Stimulated activated CD4-positive, alpha-beta T cell treated with anti-CD3 and anti-CD28 coated beads, TNF-alpha, amount 100 ng/mL, for 4 hours (primary cell): Measurements from ENCODE around the gene CNGA1.
"Not testable (repeated sequence)": the region's sequence is repeated elsewhere in the genome, so short reads cannot be mapped to it uniquely, and the experiment has no call there.

ENCODE experiments used
- DNase-seq, 3 experiments: peaks; one replicate each; pipeline ENCODE4 v3.0.0-alpha.2; 2020; ENCODE audit warnings: low read depth in 3 of 3

Gene CNGA1

DNA sequence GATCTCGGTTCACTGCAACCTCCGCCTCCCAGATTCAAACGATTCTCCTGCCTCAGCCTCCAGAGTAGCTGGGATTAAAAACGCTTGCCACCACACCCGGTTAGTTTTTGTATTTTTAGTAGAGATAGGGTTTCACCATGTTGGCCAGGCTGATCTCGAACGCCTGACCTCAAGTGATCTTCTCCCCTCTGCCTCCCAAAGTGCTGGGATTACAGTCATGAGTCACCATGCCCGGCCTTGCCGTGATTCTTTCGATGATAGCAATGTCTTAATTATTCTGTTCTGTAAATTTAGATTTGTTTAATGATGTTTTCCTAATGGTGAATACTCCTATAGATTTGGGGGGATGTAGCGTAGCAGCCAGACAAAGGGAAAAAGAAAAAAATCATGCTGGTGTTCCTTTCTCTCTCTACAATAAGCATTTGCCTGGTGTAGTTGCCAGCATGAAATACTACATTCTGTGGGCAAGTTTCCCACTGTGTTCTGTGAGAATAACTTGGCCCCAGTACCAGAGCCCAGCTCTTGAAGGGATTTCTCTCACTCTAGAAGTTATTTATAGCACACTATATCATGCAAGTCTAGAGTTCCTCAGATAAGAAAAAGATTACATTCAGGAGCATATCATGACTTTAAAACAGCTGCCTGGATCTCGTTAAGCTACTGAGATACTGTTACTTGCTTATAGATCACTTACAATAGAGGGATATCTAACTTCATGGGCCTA lies 15.5 kb upstream of the CNGA1 start:
- DNase-seq, result no peak

DNA sequence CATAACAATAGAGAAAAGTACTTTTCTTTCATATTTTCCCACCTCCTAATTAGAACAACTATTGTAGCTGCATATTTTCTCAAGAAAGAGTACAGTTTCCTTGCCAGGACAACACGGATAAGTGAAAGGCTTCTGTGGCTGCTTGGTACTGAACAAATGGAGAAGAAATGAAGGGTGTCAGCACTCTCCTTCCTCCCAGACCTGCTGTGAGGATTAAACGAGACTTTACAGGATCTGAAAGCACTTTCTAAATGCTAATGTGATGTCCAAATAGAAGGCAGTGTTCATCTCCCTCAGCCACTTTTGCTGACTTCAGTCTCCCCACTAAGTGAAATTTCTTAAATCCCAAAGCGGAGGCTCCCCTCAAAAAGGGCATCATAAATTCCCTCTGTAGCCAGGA lies 14.0 kb upstream of the CNGA1 start:
- no peak for DNase-seq

DNA sequence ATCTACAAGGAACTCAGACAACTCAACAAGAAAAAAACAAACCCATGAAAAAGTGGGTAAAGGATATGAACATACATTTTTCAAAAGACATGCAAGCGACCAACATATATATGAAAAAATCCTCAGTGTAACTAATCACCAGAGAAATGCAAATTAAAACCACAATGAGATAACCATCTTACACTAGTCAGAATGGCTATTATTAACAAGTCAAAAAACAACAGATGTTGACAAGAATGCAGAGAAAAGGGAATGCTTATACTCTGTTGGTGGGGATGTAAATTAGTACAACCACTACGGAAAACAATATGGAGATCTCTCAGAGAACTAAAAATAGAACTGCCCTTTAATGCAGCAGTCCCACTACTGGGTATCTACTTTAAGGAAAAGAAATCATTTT lies 12.2 kb upstream of the CNGA1 start:
- DNase-seq, result no peak

DNA sequence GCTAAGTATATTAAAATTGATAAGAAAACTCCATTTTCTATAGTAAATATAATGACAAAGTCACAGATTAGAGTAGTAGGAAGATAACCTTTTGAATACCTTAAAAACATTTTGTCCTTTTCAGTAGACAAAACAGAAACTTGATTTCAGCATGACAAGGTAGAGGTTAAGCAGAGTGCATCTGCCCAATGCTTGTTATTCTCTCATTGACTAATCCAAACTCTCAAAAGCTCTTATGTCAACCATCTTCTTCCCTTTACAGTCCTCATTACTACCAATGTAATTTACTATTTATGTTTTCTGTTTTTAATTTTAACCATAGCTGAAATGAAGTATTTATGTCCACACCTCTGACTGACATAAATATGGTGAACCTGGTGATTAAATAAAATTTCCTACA lies 11.2 kb upstream of the CNGA1 start:
- DNase-seq, result no peak

DNA sequence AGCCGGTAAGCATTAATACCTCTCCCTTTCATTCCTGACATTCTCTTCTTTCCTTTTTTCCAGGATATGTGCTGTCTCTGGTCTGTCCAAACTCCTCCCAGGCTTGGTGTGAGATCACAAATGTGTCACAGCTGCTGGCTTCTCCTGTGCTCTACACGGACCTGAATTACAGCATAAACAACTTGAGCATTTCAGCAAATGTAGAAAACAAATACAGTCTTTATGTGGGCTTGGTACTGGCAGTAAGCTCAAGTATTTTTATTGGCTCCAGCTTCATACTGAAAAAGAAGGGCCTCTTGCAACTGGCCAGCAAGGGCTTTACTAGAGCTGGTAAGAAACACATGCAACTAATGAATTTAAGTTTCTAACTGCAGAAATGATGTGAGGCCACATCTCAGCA lies 8.5 kb upstream of the CNGA1 start:
- DNase-seq, result no peak

DNA sequence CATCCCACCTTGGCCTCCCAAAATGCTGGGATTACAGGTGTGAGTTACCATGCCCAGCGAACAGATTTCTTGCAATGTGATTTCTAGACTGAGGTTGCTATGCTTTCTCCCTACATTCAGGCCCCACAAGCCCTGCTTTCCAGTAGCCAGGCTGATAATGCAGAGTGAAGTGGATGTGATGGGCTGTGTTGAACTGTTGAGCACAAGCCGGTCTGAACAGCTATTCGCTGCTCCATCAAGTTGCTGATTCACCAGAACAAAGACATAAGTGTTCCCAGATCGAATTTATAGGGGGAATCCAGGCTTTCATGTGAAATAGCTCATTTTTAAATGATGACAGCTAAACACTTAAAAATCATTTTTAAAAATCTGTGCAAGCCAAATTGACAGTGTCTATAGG lies 8.0 kb upstream of the CNGA1 start:
- no peak for DNase-seq

DNA sequence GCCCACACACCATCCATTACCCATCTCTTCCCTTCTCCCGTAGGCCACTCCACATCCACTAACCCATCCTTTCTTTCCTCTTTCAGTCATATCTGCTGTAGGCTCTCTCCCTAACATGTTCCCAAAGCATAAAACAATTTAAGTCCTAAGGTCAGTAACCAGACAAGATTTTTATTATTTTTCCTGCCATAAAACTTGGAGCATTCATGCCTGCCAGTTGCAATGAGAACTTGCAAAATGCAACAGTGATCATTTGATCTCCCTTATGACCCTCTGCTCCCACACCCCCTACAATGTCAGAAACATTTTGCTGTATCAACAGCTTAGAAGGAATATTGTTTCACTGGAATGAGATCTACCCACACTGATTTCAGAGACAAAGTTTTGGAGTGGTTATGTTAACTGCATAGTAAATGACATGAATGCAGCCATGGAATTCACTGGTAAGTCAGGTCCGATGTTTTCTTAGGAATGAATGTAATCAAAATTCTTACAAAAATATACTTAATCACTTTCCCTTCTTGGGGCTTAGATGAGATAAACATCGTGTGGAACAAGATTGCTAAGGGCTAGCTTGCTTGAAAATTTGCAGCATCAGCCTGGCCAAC lies 5.8 kb upstream of the CNGA1 start:
- DNase-seq, result no peak

DNA sequence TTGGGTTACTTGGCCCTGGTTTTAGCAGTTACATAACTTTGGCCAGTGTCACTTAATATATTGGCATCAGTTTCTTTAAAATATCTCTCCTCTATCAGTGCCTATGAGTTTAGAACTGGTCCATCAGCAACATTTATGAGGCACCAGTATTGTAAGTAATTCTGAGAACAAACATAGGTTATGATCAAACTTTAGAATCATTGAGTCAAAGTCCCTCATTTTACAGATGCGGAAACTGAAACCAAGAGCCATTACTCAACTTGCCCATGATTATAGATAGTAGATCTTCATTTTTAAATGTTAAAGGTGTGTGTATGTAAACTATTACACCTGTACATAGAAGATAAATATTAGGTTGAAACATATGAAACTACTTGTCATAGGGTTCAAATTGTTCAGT lies 4.6 kb upstream of the CNGA1 start:
- DNase-seq, result no peak

DNA sequence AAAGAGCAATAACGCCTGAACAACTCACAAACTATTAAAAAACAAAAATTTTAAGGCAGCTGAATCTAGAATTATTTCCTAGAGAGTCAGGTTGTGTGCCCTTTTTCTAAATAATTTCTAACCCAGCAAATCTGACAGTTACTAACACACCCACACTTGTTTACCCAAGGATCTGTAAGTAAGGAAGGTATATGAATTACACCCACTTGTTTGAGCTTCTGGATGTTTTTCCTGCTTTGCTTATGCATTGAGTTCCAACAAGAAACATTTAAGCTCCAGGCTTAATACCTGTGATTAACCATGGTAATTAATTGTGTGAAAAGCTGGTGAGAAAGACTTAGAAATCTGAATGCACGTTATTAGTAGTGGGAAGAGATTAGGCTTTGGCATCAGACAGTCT lies 1.6 kb upstream of the CNGA1 start:
- no peak for DNase-seq

DNA sequence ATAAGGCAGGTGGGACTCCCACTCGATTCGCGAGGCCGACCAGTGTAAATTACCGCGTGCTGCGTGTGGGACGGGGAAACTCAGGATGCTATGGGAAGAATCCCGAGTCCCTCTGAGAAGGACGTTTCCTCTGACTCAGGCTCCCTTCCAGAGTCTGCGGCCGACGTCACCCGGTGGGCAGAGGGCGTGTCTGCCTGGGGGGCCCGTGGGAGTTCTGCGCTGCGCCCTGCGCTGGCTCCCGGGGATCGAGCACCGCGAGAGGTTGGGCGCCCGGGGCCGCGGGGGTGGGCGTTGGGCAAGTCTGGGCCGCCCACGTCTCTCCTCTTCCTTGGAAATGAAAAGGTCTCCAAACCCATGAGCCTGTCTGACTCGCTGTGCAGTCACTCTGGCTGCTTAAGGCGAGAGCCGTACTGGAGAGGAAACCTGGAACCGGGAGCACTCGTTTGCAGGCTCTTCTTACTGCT lies 659 bp upstream of the CNGA1 start:
- DNase-seq, result peak; percentile 26 to 45 (median 36)

DNA sequence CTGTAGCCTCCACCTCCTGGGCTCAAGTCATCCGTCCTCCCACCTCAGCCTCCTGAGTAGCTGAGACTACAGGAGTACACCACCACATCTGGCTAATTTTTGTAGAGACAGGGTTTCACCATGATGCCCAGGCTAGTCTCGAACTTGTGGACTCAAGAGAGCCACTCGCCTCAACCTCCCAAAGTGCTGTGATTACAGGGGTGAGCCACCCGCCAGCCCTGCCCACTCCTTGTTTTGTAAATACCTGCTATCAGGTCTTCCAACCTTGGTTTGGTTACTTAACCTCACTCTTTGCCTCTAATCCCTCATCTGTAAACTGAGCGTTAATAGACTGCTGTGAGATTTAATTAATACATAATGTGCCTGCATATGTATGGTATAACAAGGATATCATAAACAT lies 803 bp downstream of the CNGA1 start:
- DNase-seq, result no peak

DNA sequence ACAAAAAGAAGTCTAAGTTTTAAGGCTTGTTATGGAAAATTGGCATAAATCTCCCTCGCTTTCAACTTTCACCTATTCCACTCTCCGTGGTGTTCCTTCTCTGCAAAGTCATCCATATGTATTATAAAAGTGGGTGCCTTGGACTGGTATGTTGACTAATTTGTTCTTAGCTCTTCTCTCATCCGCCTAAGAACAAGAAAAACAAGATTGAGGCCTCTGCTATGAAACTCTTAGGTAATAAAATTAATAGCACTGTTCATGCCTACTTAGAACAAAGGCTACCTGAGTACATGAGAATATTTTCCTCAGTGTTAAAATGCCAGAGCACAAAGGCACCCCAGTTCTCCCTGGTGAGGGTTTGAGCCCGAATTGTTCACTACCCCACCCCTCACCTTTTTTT lies 1.3 kb downstream of the CNGA1 start:
- DNase-seq, result no peak

DNA sequence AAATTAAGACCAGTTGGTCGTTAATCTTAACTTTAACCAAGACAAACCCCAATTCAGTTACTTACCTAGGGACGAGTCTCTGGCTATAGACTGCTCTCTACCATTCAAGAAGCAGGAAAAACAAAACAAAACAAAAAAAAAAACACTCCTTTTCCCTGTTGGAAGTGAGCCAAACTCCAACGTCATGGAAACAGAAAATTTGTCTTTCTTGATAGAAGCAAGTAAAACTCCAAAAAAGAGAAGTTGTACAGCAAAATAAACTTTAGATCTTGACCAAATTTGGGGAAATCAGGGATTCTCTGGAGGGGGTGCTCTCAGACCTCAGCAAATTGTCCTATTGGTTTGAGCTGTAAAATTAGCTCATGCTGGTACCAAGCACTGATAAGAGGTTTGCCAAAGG lies 3.7 kb downstream of the CNGA1 start:
- no peak for DNase-seq

DNA sequence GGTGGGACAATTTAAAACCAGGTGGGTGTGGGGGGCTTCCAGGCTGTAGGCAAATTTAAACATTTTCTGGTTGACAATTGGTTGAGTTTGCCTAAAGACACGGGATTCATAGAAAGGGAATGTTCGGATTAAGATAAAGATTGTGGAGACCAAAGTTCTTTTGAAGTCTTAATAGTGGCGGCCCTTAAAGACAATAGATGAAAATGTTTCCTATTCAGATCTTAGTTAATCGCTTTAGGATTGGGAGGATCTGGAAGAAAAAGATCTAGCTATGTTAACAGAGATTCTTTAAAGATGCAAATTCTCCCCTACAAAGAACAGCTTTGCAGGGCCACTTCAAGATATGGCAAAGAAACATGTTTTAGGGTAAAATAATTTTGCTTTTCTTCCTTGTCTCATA lies 4.8 kb downstream of the CNGA1 start:
- DNase-seq, result no peak

DNA sequence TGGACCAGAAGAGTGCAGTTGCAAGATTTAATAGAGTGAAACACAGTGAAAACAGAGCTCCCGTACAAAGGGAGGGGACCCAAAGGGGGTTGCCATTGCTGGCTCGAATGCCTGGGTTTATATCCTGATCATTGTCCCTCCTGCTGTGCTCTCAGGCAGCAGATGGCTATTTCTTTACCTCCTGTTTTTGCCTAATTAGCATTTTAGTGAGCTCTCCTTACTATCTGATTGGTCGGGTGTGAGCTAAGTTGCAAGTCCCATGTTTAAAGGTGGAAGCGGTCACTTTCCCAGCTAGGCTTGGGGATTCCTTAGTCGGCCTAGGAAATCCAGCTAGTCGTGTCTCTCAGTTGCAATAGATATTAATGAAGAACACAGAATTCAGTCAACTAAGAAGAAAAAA lies 5.6 kb downstream of the CNGA1 start:
- DNase-seq, result not testable (repeated sequence)

DNA sequence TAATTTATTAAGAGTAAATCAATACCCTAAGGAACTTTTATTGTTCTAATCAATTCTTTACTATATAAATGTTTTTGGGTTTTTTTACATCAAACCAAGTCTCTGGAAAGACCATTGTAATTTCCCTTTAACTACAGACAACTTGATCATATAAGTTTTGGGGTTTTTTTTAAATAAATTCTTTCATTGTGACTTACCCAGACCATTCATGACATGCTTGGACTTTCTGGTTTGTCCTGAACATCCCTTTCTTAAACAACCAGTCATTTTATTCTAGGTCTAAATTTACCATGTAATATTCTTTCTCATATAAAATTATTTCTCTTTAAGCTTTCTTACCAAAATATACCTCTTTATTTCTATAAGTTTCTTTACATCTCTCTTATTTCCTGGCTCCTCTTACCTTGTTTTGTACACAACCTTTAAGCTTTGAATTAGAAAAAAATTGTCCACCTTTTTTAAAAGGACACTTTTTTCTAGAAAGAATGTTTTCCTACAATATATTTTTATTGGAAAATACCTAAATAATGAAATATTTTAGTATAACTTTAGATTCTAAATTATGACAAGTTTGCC lies 8.4 kb downstream of the CNGA1 start:
- no peak for DNase-seq

DNA sequence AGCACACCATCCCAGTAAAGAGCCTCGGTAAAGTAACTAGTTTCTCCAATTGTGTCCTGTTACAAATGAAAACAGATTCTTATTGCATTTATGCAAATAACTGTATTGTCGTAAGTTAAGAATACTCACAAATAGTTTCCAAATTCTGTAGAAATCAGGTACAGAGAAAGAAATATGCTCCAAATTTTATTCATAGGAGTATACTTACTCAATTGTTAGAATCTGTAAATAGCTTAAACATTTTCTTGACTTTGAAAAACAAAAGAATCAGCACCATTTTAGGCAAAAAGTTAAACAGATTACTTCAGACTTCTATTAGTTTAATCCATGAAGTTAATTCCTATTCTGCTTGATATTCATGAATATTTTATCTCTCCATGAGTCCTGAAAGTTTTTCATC lies 10.7 kb downstream of the CNGA1 start:
- no peak for DNase-seq

DNA sequence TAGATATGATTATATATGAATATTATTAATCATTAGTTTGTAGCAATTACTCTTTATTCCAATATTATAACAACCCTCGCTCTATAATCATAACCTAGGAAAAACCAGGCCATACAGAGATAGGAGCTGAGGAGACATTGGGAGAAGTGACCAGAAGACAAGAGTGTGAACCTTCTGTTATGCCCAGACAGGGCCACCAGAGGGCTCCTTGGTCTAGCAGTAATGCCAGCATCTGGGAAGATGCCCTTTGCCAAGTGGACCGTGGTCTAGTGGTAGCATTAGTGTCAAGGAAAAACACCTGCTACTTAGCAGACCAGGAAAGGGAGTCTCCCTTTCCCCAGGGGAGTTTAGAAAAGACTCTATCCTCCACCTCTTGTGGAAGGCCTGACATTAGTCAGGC lies 12.9 kb downstream of the CNGA1 start:
- DNase-seq, result not testable (repeated sequence)

DNA sequence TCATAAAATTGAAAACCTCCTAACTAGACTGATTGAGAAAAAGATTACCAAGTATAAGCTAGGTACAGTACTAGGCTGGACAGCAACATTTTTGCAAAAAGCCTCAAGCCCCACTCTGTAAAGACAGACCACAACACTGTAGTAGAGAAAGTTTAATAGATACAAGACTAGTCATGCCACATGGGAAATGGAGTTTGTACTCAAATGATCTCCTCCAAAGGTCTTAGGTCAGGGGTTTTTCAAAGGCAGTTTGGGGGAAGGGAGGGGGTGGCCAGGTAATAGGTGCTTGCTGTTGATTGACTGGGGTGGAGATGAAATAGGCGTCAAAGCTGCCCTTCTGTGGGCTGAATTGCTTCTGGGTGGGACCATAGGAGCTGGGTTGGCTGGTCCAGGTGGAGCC lies 14.2 kb downstream of the CNGA1 start:
- no peak for DNase-seq

DNA sequence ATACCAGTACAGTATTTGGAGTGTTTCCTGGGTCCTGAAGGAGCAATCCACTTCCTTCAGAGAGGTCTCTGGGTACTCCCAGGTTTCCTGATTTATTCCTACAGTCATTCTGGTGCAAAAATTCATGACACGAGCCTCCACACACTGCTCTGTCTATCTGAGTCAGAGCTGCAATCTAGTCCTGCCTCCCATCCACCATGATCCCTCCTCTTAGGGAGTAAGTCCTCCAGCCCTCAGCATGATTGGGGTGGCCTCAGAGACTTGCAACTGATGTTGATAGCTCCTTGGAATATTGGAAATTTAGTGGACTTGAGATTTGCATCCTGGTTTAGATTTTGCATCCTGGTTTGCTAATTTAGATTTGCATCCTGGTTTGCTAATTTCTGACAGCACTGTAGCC lies 20.5 kb downstream of the CNGA1 start:
- no peak for DNase-seq

DNA sequence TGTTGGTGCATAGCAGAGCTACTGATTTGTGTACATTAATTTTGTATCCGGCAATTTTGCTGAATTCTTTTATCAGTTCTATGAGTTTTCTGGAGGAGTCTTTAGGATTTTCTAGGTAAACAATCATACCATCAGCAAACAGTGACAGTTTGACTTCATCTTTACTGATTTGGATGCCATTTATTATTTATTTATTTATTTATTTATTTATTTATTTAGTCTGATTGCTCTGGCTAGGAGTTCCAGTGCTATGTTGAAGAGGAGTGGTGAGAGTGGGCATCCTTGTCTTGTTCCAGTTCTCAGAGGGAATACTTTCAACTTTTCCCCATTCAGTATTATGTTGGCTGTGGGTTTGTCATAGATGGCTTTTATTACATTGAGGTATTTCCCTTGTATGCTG lies 24.0 kb downstream of the CNGA1 start:
- DNase-seq, result not testable (repeated sequence)

DNA sequence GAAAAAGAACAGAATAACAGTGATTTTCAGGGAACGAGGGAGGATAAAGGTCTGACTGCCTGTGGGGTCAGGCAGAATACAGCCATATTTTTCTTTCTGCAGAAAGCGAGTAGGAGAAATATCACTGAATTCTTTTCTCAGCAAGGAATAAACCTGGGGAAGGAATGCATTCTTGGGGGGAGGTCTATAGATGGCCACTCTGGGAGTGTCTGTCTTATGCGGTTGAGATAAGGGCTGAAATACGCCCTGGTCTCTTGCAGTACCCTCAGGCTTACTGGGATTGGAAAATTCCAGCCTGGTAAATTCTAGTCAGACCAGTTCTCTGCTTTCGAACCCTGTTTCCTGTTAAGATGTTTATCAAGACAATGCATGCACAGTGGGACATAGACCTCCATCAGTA lies 26.3 kb downstream of the CNGA1 start:
- DNase-seq, result no peak

DNA sequence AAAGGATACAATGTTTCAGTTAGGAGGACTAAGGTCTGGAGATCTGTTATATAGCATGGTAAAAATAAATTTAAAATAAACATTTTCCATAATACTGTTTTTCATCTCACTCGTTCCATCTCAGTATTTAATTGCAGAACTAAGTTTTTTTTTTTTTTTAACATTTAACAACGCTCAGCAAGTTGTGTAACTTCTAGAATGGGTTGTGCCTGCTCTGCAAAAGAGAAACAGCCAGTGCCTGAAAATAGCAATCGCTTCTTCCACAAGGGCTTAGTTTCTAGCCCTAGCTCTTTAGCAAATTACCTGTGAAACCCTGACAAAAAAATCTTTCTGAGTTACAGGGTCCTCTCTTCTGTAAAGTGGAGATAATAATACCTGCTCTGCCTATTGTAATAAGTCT lies 41.9 kb downstream of the CNGA1 start:
- DNase-seq, result no peak

DNA sequence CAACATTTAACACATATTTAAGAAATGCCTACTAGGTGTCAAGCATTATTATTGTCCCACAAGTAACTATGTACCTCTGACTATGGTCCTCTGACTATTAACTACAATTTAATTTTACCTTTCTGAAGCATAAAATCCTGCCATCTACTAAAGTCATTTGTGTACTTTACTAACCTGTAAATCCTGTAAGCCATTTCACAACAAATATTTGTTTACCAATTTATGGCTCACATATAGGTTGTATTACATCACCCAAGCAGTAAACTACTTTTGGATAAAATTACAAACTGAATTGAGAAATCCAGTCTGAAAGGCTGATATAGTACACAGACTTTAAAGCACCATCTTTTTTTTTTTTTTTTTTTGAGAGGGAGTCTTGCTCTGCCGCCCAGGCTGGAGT lies 43.8 kb downstream of the CNGA1 start:
- DNase-seq, result no peak
